Measurements from ENCODE around the gene C20orf173. TPM values are rescaled to one million over a fixed set of nuclear protein-coding genes. Genes with fewer than 3 reads are reported as not detected.

Gene C20orf173
- total RNA-seq, 1 experiment from 2014 or later, result not detected

DNA sequence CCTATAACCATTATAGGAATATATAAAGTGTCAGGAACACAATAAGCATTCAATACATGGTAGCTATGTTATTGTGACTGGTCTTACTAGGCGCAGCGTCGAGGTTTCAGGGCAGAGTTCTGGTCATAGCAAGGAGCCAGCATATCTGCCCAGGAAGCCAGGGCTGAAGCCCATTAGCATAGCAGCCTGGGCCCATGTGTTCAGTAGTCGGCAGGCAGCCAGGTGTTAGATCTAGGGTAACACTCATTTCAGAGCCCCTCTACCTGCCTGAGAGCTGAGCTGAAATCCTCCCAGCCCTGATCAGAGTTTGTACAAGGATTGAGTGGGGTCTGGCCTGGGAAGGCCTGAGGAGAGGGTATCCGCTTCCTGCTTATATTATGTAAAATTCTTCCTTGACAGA lies 32.1 kb downstream of the C20orf173 start:
- Mint-ChIP-seq H3K27ac (no peak overlapping the region; the same call in 1 of the 2 replicates), H3K27me3 (ENCODE audit: low read depth) (no peaks in the 10 kb centered on the region), H3K4me3 (no peak overlapping the region), H3K9me3 (no peaks in the 10 kb centered on the region), H3K4me1 (no peaks in the 10 kb centered on the region), H3K36me3 (peaks cover 72% of the 10 kb centered on the region)
- DNase-seq (ENCODE audit: low spot score) (no peak), ATAC-seq (no peak)
- no peak for TF ChIP-seq NFYB (CRISPR knock-in tag; conservative IDR thresholded peaks at IDR 0.05; ENCODE audit: low read depth)
- no peak for TF ChIP-seq TEAD1 (CRISPR knock-in tag; IDR thresholded peaks at IDR 0.05)
- TF ChIP-seq MAX (CRISPR knock-in tag; IDR thresholded peaks at IDR 0.05), result no peak
- TF ChIP-seq JUN (CRISPR knock-in tag; IDR thresholded peaks at IDR 0.05), result no peak
- TF ChIP-seq, protein P1, sequence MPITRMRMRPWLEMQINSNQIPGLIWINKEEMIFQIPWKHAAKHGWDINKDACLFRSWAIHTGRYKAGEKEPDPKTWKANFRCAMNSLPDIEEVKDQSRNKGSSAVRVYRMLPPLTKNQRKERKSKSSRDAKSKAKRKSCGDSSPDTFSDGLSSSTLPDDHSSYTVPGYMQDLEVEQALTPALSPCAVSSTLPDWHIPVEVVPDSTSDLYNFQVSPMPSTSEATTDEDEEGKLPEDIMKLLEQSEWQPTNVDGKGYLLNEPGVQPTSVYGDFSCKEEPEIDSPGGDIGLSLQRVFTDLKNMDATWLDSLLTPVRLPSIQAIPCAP (CRISPR knock-in tag; IDR thresholded peaks at IDR 0.05), result no peak
- no peak for TF ChIP-seq SMAD4 (CRISPR knock-in tag; IDR thresholded peaks at IDR 0.05)
- no peak for TF ChIP-seq ELF4 (CRISPR knock-in tag; IDR thresholded peaks at IDR 0.05; ENCODE audit: low read depth)
- no peak for TF ChIP-seq ZNF423 (CRISPR knock-in tag; IDR thresholded peaks at IDR 0.05)
- TF ChIP-seq, protein P2, sequence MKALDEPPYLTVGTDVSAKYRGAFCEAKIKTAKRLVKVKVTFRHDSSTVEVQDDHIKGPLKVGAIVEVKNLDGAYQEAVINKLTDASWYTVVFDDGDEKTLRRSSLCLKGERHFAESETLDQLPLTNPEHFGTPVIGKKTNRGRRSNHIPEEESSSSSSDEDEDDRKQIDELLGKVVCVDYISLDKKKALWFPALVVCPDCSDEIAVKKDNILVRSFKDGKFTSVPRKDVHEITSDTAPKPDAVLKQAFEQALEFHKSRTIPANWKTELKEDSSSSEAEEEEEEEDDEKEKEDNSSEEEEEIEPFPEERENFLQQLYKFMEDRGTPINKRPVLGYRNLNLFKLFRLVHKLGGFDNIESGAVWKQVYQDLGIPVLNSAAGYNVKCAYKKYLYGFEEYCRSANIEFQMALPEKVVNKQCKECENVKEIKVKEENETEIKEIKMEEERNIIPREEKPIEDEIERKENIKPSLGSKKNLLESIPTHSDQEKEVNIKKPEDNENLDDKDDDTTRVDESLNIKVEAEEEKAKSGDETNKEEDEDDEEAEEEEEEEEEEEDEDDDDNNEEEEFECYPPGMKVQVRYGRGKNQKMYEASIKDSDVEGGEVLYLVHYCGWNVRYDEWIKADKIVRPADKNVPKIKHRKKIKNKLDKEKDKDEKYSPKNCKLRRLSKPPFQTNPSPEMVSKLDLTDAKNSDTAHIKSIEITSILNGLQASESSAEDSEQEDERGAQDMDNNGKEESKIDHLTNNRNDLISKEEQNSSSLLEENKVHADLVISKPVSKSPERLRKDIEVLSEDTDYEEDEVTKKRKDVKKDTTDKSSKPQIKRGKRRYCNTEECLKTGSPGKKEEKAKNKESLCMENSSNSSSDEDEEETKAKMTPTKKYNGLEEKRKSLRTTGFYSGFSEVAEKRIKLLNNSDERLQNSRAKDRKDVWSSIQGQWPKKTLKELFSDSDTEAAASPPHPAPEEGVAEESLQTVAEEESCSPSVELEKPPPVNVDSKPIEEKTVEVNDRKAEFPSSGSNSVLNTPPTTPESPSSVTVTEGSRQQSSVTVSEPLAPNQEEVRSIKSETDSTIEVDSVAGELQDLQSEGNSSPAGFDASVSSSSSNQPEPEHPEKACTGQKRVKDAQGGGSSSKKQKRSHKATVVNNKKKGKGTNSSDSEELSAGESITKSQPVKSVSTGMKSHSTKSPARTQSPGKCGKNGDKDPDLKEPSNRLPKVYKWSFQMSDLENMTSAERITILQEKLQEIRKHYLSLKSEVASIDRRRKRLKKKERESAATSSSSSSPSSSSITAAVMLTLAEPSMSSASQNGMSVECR (CRISPR knock-in tag; IDR thresholded peaks at IDR 0.05; ENCODE audit: borderline replicate concordance), result no peak
- TF ChIP-seq MXD4 (CRISPR knock-in tag; IDR thresholded peaks at IDR 0.05; ENCODE audit: borderline replicate concordance), result no peak
- no peak for TF ChIP-seq AR (CRISPR knock-in tag; IDR thresholded peaks at IDR 0.05)
- no peak for TF ChIP-seq PRRX2 (CRISPR knock-in tag; IDR thresholded peaks at IDR 0.05)
- TF ChIP-seq CREB1 (CRISPR knock-in tag; IDR thresholded peaks at IDR 0.05), result no peak
- TF ChIP-seq FOXP1 (CRISPR knock-in tag; IDR thresholded peaks at IDR 0.05; ENCODE audit: borderline replicate concordance), result no peak
- TF ChIP-seq ZNF671 (CRISPR knock-in tag; IDR thresholded peaks at IDR 0.05), result no peak
- TF ChIP-seq ZNF138 (CRISPR knock-in tag; conservative IDR thresholded peaks at IDR 0.05), result no peak
- TF ChIP-seq ZNF425 (CRISPR knock-in tag; conservative IDR thresholded peaks at IDR 0.05), result no peak
- no peak for TF ChIP-seq SMAD3 (CRISPR knock-in tag; IDR thresholded peaks at IDR 0.05; ENCODE audit: borderline replicate concordance)
- TF ChIP-seq, protein P3, sequence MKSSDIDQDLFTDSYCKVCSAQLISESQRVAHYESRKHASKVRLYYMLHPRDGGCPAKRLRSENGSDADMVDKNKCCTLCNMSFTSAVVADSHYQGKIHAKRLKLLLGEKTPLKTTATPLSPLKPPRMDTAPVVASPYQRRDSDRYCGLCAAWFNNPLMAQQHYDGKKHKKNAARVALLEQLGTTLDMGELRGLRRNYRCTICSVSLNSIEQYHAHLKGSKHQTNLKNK (CRISPR knock-in tag; IDR thresholded peaks at IDR 0.05), result no peak
- no peak for TF ChIP-seq MYBL2 (CRISPR knock-in tag; IDR thresholded peaks at IDR 0.05)
- ChIA-PET POLR2A (no interaction called here), CTCF (no interaction called here)
